Activated naive CD4-positive, alpha-beta T cell treated with anti-CD3 and anti-CD28 coated beads, Interleukin-2, amount 10 ng/mL, durations not matched to agents 7 days and 5 days (primary cell): ENCODE results near the gene SMYD5.

Source experiments
- CTCF ChIA-PET: fragments of 350-600 bp; sonication (Branson Sonifier 250); formaldehyde crosslinking; loops from one replicate; lab custom pipeline; 2021; ENCODE audit warnings: antibody characterized with exemption; lab: Charles Lee
- DNase-seq: peaks from one replicate; pipeline ENCODE4 v3.0.0-alpha.2; 2020
- H3K27ac Mint-ChIP-seq: one replicate; pipeline ENCODE4 v1.8.0; 2021; ENCODE audit warnings: mild to moderate bottlenecking, moderate library complexity, mixed read lengths
- H3K27me3 Mint-ChIP-seq: one replicate; pipeline ENCODE4 v1.8.0; 2021; ENCODE audit warnings: mild to moderate bottlenecking, mixed read lengths
- H3K36me3 Mint-ChIP-seq: one replicate; pipeline ENCODE4 v1.8.0; 2021; ENCODE audit warnings: mixed read lengths
- H3K4me1 Mint-ChIP-seq: one replicate; pipeline ENCODE4 v1.8.0; 2021; ENCODE audit warnings: mixed read lengths
- H3K4me3 Mint-ChIP-seq: one replicate; pipeline ENCODE4 v1.8.0; 2021; ENCODE audit warnings: mild to moderate bottlenecking, moderate library complexity, mixed read lengths
- H3K9me3 Mint-ChIP-seq: one replicate; pipeline ENCODE4 v1.8.0; 2021; ENCODE audit warnings: mixed read lengths

Gene SMYD5

DNA sequence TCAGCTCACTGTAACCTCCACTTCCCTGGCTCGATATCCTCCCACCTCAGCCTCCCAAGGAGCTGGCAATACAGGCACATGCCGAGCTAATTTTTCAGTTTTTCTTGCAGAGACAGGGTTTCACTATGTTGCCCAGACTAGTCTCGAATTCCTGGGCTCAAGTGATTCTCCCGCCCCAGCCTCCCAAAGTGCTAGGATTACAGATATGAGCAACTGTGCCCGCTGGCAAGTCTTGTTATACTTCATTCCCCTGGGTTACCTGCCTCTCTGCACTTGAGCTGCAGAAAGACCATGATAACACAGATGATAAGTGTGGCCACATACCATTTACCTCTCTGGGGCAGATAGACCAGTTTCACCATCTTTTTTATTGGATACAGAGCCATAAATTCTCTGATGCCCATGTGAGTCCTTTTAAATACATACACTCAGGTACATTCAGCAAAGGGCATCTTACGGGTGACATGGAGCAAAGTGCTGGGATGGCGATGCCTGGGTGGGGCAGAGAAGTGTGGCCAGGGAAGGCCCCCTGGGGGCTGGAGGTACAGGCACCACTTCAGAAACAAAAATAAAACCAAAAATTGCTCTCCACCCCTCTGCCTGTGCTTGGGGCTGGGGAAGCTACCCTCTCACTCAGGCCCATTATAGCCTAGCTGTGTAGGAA lies 40.4 kb downstream of the SMYD5 start:
- DNase-seq: no peak
- Mint-ChIP-seq H3K27me3 (no peaks in the 10 kb centered on the region), H3K4me3 (no peak overlapping the region), H3K27ac (no peak overlapping the region), H3K36me3 (peaks cover 33% of the 10 kb centered on the region), H3K9me3 (no peaks in the 10 kb centered on the region), H3K4me1 (no peaks in the 10 kb centered on the region)
- CTCF ChIA-PET: interaction anchor here (0.5 to 2.3 kb wide), 3 partner anchors 10 to 883 kb away, joined by 3 to 5 read pairs (median 5); no protein-coding TSS in a partner anchor

DNA sequence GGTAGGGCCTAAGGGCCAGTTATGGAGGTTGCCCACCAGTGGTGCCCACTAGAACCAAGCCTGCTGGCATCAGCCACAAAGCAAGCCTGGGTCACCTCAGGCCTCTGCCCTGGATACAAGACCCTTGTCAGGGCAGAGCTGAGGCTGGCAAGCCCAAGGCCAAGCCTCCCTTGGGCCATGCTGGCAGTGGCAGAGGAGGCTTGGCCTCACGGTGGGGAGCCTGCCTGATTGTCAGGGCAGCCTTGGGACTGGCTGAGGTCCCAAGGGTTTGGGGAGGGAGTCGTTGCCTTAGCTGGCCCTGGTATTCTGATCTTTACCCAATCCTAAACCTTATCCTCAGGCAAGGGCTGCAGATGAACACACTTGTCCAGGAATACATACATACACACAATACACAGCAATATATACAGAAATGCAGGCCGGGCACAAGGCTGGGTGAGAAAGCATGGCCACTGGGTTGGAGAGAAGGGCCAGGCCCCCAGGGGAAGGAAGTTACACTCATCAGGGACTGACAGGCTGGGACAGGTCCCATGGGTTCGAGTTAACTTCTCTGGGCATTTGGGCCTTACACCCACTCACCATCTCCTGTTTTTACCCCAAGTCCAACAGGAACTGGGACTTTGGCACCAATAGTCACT lies 41.1 kb downstream of the SMYD5 start:
- H3K9me3 Mint-ChIP-seq: no peaks in the 10 kb centered on the region
- peak overlapping the region; percentile 10 for H3K27ac Mint-ChIP-seq
- no peaks in the 10 kb centered on the region for H3K27me3 Mint-ChIP-seq
- H3K4me1 Mint-ChIP-seq: no peaks in the 10 kb centered on the region
- H3K36me3 Mint-ChIP-seq: peaks cover 26% of the 10 kb centered on the region
- no peak for DNase-seq
- CTCF ChIA-PET: interaction anchor here (1.1 to 2.3 kb wide), 3 partner anchors 34 to 42 kb away, joined by 3 to 5 read pairs (median 3); no protein-coding TSS in a partner anchor
- no peak overlapping the region for H3K4me3 Mint-ChIP-seq

DNA sequence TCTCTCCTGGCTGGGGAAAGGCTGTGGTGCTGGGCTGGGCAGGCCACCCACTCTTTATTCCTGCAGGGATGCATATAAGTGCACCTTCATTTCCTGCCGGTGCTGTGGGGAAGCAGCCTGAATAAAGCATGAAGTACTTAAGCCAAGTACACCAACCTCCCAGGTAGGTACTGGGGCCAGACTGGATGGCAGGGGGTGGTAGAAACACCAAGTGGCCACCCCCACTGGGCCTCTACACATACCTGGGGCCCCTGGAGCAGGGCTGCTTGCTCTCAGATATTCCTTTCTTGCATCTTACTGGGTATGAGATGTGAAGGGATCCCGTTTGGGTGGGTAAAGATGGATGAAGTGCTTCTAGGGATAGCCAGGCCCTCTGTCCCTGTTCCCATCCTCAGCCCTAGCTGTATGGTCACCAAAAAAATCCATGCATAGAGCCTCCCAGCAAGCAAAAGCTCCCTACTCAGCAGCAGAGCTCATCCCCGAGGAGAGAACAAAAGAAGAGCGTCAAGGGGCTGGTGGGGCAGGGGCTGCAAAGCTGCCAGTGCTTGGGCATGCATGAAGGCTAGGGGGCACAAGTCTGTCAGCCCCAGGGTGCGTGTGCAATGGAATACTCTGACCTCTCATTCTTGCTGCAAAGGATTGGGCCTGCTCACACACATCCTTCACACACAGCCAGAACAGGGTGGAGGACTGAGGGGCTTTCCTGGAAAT lies 42.0 kb downstream of the SMYD5 start:
- Mint-ChIP-seq H3K4me1 (no peaks in the 10 kb centered on the region), H3K27ac (no peak overlapping the region), H3K4me3 (no peak overlapping the region), H3K27me3 (no peaks in the 10 kb centered on the region), H3K36me3 (peaks cover 17% of the 10 kb centered on the region), H3K9me3 (no peaks in the 10 kb centered on the region)
- no peak for DNase-seq
- CTCF ChIA-PET: interaction anchor here (1.1 to 1.6 kb wide), 3 partner anchors 11 to 35 kb away, joined by 3 read pairs; no protein-coding TSS in a partner anchor

DNA sequence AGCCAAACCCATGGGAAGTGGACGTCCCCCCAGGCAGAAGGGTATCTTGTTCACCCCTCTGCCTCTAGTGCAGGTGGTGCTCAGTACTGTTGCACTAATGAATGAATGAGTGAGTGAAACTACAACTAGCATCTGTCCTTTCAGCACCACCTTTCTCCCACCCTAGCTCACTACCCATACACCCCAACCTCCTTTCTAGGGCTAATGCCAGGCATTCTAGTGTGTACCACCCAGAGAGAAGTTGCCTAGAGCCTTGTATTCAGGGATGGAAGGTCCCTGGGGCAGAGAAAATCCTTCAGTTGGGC lies 42.5 kb downstream of the SMYD5 start:
- no peaks in the 10 kb centered on the region for H3K4me1 Mint-ChIP-seq
- H3K36me3 Mint-ChIP-seq: peaks cover 16% of the 10 kb centered on the region
- no peak overlapping the region for H3K27ac Mint-ChIP-seq
- CTCF ChIA-PET: interaction anchor here (1.3 to 1.6 kb wide), 2 partner anchors 11 to 34 kb away, joined by 3 read pairs; no protein-coding TSS in a partner anchor
- H3K9me3 Mint-ChIP-seq: no peaks in the 10 kb centered on the region
- no peak overlapping the region for H3K4me3 Mint-ChIP-seq
- no peak for DNase-seq
- no peaks in the 10 kb centered on the region for H3K27me3 Mint-ChIP-seq

DNA sequence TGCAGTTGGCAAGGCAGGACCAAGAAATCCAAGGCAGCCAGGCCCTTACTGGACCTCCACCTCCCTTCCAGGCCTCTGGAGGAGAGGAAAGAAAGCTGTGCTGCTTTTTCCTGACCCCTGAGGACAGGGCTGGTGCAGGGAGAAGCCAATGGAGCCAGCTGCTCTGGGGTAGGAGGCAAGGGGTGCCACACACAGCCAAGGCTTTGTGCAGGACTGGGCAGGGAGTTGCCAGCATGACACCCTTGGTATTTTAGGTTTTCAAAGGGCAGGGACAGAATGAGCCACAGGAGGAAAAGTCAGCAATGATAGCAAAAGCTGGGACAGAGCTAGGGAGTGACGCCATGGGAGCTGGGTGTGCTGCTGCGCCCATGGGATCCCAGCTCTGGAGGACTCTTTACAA lies 43.0 kb downstream of the SMYD5 start:
- no peak overlapping the region for H3K4me3 Mint-ChIP-seq
- no peak overlapping the region for H3K27ac Mint-ChIP-seq
- no peaks in the 10 kb centered on the region for H3K9me3 Mint-ChIP-seq
- H3K36me3 Mint-ChIP-seq: peaks cover 16% of the 10 kb centered on the region
- CTCF ChIA-PET: interaction anchor here (1.0 to 1.6 kb wide), 2 partner anchors 11 to 12 kb away, joined by 3 to 5 read pairs; no protein-coding TSS in a partner anchor
- no peaks in the 10 kb centered on the region for H3K27me3 Mint-ChIP-seq
- H3K4me1 Mint-ChIP-seq: no peaks in the 10 kb centered on the region
- DNase-seq: no peak

DNA sequence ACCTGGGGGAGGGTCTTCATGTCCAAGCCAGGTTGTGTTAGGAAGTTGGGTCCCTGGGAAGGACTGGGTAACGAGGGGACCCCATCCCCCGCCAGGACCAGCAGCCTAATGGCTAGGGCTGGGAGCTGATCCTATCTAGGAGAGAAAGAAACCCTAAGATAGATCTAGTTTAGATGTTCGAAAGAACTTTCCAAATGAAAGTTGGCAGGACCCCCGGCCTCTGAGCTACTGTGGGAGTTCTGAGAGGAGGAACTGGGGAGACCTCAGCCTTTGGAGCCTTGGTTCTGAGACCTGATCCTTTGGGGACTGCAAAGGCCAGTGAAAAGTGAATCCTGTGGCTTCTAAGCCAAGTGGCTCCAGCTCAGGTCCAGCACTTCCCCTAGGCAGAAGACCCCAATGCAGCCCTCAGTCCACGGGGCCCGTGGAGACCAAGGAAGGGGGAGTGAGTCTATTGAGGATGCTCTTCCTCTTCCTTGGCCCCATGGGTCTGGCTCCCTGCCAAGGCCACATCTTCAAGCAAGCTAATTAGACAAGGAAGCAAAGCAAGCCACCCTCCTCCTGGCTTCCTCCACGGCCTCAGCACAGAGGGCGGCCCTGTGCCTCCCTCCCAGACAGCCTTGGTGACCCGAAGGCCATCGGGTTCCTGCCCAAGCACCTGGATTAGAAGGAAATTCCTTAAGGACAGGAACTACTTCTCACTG lies 43.5 kb downstream of the SMYD5 start:
- DNase-seq: peak; percentile 30
- CTCF ChIA-PET: interaction anchor here (1.0 to 1.6 kb wide), 2 partner anchors 11 to 12 kb away, joined by 3 to 5 read pairs; no protein-coding TSS in a partner anchor
- Mint-ChIP-seq H3K27ac (no peak overlapping the region), H3K36me3 (peaks cover 13% of the 10 kb centered on the region), H3K9me3 (no peaks in the 10 kb centered on the region), H3K27me3 (no peaks in the 10 kb centered on the region), H3K4me3 (no peak overlapping the region), H3K4me1 (no peaks in the 10 kb centered on the region)

DNA sequence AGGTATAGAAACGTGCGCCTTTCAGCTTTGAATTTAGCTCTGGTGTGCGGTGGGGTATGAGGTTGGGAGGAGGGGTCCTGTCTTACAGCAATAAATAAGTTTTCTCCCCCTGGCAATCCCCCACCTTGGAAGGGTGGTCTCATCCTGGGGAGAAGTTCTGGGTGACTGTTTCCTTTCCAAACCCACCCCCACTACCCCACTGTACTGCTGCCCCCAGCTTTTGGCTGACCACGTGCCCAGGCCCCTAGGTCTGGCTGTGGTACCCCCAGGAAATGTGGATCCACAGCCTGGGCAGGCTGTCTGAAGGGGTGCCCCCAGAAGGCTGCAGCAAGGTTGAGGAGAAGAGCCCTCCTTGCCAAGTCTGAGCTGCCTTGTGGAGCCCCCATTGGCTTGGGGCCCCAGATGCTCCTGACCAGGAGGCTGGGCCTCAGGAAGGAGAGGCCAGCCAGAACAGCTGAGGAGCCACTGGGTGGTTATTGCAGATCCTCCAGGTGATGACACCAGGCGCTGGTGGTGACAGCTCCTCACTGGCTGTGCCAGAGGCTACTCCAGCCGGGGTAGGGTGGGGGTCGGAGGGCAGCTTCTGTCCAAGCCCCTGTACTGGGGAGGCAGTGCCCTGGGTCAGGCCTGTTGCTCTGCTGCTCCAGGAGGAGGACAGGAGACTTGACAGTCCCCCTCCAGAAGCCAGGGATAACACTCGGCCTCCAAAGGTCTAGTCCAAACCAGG lies 44.3 kb downstream of the SMYD5 start:
- H3K4me3 Mint-ChIP-seq: no peak overlapping the region
- no peaks in the 10 kb centered on the region for H3K27me3 Mint-ChIP-seq
- CTCF ChIA-PET: interaction anchor here (1.0 kb wide), 1 partner anchor 83 kb away, joined by 3 read pairs; no protein-coding TSS in a partner anchor
- H3K4me1 Mint-ChIP-seq: no peaks in the 10 kb centered on the region
- no peak overlapping the region for H3K27ac Mint-ChIP-seq
- no peak for DNase-seq
- H3K36me3 Mint-ChIP-seq: peaks cover 7% of the 10 kb centered on the region
- H3K9me3 Mint-ChIP-seq: no peaks in the 10 kb centered on the region

DNA sequence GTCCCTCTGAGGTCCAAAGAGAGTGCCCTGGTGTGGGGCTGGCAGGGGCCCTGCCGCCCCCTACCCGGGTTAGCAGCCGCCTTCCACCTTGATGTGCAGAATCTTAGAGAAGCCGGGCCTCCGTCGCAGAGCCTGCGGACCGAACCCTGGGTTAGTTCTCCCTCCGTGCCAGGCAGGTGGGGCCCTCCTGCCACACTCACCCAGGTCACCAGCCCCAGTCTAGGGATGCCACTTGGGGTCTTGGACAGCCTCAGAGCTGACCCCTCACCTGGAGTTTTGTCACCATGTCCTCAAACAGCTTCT lies 44.8 kb downstream of the SMYD5 start:
- H3K27me3 Mint-ChIP-seq: no peaks in the 10 kb centered on the region
- no peaks in the 10 kb centered on the region for H3K4me1 Mint-ChIP-seq
- H3K36me3 Mint-ChIP-seq: peaks cover 3% of the 10 kb centered on the region
- CTCF ChIA-PET: interaction anchor here (1.0 kb wide), 1 partner anchor 84 kb away, joined by 3 read pairs; no protein-coding TSS in a partner anchor
- DNase-seq: no peak
- H3K27ac Mint-ChIP-seq: no peak overlapping the region
- no peak overlapping the region for H3K4me3 Mint-ChIP-seq
- H3K9me3 Mint-ChIP-seq: no peaks in the 10 kb centered on the region

DNA sequence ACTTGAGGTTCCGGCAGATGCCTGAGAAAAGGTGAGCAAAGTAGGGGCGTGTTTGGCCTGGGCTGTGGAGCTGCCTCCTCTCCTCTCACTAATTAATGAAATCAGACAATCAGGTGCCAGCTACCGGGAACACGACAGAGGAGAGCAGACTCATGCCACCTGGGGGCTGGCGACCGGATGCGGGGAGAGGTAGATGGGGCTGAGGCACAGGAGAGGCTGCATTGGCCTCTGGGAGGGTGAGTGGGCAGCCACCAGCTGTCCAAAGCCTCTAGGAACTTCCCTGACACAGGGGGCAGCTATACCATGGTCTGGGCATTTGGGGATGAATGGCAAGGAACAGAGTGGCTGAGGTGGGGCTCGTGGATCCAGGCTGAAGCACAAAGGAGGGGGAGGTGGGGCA lies 45.2 kb downstream of the SMYD5 start:
- H3K27ac Mint-ChIP-seq: no peak overlapping the region
- no peak for DNase-seq
- H3K9me3 Mint-ChIP-seq: no peaks in the 10 kb centered on the region
- H3K36me3 Mint-ChIP-seq: peaks cover 3% of the 10 kb centered on the region
- CTCF ChIA-PET: interaction anchor here (1.0 kb wide), 1 partner anchor 84 kb away, joined by 3 read pairs; no protein-coding TSS in a partner anchor
- no peak overlapping the region for H3K4me3 Mint-ChIP-seq
- H3K27me3 Mint-ChIP-seq: no peaks in the 10 kb centered on the region
- H3K4me1 Mint-ChIP-seq: no peaks in the 10 kb centered on the region

DNA sequence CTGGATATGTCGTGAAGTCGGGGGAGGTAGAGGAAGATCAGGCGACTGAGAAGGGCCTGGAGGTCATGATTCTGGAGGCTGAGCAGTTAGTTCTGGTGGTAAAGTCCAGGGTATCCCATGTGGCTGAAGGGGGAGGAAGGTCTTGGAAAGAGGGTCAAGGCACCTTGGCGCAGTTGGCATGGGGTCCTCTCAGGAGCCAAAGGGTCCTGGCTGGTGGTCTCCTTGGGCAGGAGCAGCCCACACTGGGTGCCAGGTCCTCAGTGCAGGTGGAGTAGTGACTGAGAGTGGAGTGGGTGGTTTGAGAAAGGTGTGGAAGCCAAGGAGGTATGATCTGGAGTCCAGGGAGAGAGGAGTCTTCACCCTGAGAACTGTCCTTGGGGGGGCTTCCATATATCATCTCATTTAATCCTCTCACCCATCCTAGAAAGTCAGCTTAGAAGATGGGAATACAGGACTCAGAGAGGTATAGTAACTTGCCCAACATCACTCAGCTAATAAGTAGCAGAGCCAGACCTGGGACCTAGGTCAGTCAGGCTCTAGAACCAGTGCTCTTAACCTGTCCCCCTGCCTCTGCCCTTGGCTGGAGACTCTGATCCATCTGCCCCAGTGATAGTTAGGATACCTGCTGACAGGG lies 45.8 kb downstream of the SMYD5 start:
- DNase-seq: no peak
- no peaks in the 10 kb centered on the region for H3K27me3 Mint-ChIP-seq
- H3K4me1 Mint-ChIP-seq: no peaks in the 10 kb centered on the region
- no peak overlapping the region for H3K27ac Mint-ChIP-seq
- no peak overlapping the region for H3K4me3 Mint-ChIP-seq
- no peaks in the 10 kb centered on the region for H3K9me3 Mint-ChIP-seq
- H3K36me3 Mint-ChIP-seq: no peaks in the 10 kb centered on the region
- CTCF ChIA-PET: no interaction called here

DNA sequence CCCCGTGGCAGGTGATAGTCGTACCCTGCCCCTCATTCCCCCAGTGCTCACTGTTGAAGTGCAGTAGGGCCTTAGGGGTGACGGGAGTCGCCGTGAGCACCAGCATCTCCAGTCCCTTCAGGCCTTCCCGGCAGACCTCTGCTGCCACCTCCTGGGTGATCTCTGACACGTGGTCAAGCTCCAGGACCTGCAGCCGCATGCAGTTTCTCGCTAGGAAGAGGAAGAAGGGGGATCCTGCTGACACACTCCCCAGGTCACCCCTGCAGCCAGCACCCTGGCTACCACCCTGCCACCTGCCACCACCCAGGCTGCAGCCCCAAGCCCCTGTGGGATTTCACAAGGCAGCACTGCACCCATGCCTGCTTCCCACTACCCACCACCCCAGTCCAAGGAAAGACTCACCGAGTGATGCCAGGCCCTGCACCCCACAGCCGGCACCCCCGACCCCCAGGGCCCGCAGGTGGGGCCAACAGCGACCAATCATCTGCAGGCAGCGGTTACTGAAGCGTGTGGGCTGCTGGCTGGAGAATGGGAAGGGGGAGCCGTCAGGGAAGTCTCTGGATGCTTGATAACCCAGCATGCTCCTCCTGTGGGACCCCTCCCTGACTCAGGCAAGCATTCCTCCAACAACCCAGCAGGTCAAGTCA lies 46.4 kb downstream of the SMYD5 start:
- CTCF ChIA-PET: no interaction called here
- H3K27ac Mint-ChIP-seq: no peak overlapping the region
- H3K36me3 Mint-ChIP-seq: no peaks in the 10 kb centered on the region
- H3K9me3 Mint-ChIP-seq: no peaks in the 10 kb centered on the region
- no peaks in the 10 kb centered on the region for H3K4me1 Mint-ChIP-seq
- H3K27me3 Mint-ChIP-seq: no peaks in the 10 kb centered on the region
- peak; percentile 38 for DNase-seq
- H3K4me3 Mint-ChIP-seq: no peak overlapping the region

DNA sequence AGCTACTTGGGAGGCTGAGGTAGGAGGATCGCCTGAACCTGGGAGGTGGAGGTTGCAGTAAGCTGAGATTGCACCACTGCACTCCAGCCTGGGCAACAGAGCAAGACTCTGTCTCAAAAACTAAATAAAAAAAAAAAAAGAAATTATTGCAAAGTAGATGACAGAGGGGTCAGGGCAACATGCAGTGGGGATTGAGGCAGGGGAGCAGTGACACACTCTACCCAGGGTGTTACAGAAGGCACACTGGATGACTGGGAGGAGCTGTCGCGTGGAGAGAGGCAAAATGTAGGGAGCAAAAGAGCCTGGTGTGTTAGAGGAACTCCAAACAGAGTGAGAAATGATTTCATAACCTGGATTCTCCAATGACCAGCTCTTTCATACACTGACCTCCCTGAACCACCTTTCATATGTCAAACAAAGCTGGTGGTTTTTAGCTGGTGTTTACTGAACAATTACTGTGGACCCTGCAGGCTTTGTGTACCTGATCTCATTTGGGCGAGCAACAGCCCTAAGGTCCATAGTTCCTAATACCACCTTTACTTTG lies 48.1 kb downstream of the SMYD5 start:
- Mint-ChIP-seq H3K27me3 (no peaks in the 10 kb centered on the region), H3K4me3 (no peak overlapping the region), H3K9me3 (no peaks in the 10 kb centered on the region), H3K27ac (no peak overlapping the region), H3K36me3 (peaks cover 3% of the 10 kb centered on the region), H3K4me1 (peaks cover 3% of the 10 kb centered on the region)
- no peak for DNase-seq
- CTCF ChIA-PET: no interaction called here
